Type B pancreatic cell (in vitro differentiated cells): ENCODE measurements around the gene AKR1C4. TPM values are rescaled to one million over a fixed set of nuclear protein-coding genes. Genes with fewer than 3 reads are reported as not detected.
"Not testable (repeated sequence)": the region's sequence is repeated elsewhere in the genome, so short reads cannot be mapped to it uniquely, and the experiment has no call there.

Experiments used
- DNase-seq: peaks from one replicate; pipeline ENCODE4 v3.0.0; 2021; ENCODE audit warnings: mixed read lengths; ENCODE audit not compliant: unreplicated experiment; ENCODE audit errors: extremely low spot score
- H3K27ac Mint-ChIP-seq: 2 replicates; pipeline ENCODE4 v1.8.0; 2021; ENCODE audit warnings: mild to moderate bottlenecking, mixed read lengths
- H3K27me3 Mint-ChIP-seq: 2 replicates; pipeline ENCODE4 v1.8.0; 2021; ENCODE audit warnings: mixed read lengths
- H3K36me3 Mint-ChIP-seq: 2 replicates; pipeline ENCODE4 v1.8.0; 2021; ENCODE audit warnings: mixed read lengths
- H3K4me1 Mint-ChIP-seq: one replicate; pipeline ENCODE4 v1.8.0; 2021; ENCODE audit warnings: mixed read lengths; ENCODE audit not compliant: unreplicated experiment
- H3K4me3 Mint-ChIP-seq: 2 replicates; pipeline ENCODE4 v1.8.0; 2021; ENCODE audit warnings: mild to moderate bottlenecking, mixed read lengths
- H3K9me3 Mint-ChIP-seq: 2 replicates; pipeline ENCODE4 v1.8.0; 2021; ENCODE audit warnings: mixed read lengths
- CTCF ChIP-seq: fragments of 200-600 bp; sonication (generic); conservative IDR thresholded peaks from 2 replicates; pipeline ENCODE4 v1.5.0; 2021; ENCODE audit warnings: antibody characterized with exemption, mild to moderate bottlenecking
- total RNA-seq: library from RNA; stranded (reverse); gene quantifications from 2 replicates; pipeline ENCODE4 v1.2.1, GENCODE V29; 2021; ENCODE audit warnings: low replicate concordance

The AKR1C4 gene
- total RNA-seq, 1 donor from 2014 or later, result 0.34 TPM

GRCh38 chr10:5206799-5207198 lies 10.2 kb downstream of the AKR1C4 start:
- no peak overlapping the region for H3K27ac Mint-ChIP-seq
- no peaks in the 10 kb centered on the region for H3K4me1 Mint-ChIP-seq
- TF ChIP-seq CTCF, result no peak
- H3K36me3 Mint-ChIP-seq, result no peaks in the 10 kb centered on the region
- no peak for DNase-seq
- peaks cover 2% of the 10 kb centered on the region for H3K27me3 Mint-ChIP-seq
- no peak overlapping the region for H3K4me3 Mint-ChIP-seq
- peaks cover 6% of the 10 kb centered on the region for H3K9me3 Mint-ChIP-seq

GRCh38 chr10:5209776-5210175 lies 13.1 kb downstream of the AKR1C4 start:
- H3K4me1 Mint-ChIP-seq, H3K4me3 Mint-ChIP-seq, H3K27ac Mint-ChIP-seq, H3K27me3 Mint-ChIP-seq, H3K36me3 Mint-ChIP-seq, H3K9me3 Mint-ChIP-seq, DNase-seq: not testable (repeated sequence)

- not testable (repeated sequence) for H3K4me1 Mint-ChIP-seq, DNase-seq, H3K27me3 Mint-ChIP-seq, H3K27ac Mint-ChIP-seq, H3K36me3 Mint-ChIP-seq, H3K9me3 Mint-ChIP-seq, H3K4me3 Mint-ChIP-seq
Measured at GRCh38 chr10:5210261-5210660, 13.6 kb downstream of the AKR1C4 start.

DNA sequence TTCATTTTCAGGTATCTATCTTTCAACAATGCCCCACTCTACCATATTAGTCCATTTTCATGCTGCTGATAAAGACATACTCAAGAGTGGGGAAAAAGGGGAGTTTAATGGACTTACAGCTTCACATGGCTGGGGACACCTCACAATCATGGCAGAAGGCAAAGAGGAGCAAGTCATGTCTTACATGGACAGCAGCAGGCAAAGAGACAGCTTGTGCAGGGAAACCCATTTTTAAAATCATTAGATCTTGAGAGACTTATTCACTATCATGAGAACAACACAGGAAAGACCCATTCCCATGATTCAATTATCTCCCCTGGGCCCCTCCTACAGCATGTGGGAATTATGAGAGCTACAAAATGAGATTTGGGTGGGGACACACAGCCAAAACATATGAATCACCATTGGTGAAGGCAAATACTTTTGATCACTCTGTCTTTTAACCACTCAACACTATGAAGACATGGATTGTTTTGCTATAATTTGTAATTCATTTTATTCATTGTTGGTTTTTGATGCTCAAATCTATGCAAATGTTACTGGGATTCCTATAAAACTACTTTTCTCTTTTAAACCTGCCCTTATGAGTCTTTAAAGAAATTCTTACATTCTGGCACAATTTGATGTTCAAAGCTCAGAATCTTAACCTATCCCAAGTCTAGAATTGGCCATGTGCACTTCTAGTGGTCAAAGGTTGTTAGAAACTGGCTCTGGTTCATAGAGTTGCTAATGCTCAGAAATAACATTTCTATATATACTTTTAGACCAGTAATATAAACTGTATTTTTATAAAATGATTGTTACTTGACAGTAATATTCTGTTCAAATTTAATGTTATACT lies 15.3 kb downstream of the AKR1C4 start:
- TF ChIP-seq CTCF, result no peak
- no peak overlapping the region for H3K27ac Mint-ChIP-seq
- no peaks in the 10 kb centered on the region for H3K27me3 Mint-ChIP-seq
- no peaks in the 10 kb centered on the region for H3K36me3 Mint-ChIP-seq
- no peaks in the 10 kb centered on the region for H3K4me1 Mint-ChIP-seq
- no peak for DNase-seq
- no peak overlapping the region for H3K4me3 Mint-ChIP-seq
- H3K9me3 Mint-ChIP-seq, result peaks cover 6% of the 10 kb centered on the region

GRCh38 chr10:5216801-5217200 lies 20.2 kb downstream of the AKR1C4 start:
- H3K27me3 Mint-ChIP-seq, result no peaks in the 10 kb centered on the region
- TF ChIP-seq CTCF, result no peak
- no peak overlapping the region for H3K4me3 Mint-ChIP-seq
- no peaks in the 10 kb centered on the region for H3K4me1 Mint-ChIP-seq
- DNase-seq, result no peak
- no peaks in the 10 kb centered on the region for H3K36me3 Mint-ChIP-seq
- H3K27ac Mint-ChIP-seq, result no peak overlapping the region
- H3K9me3 Mint-ChIP-seq, result peaks cover under 1% of the 10 kb centered on the region

DNA sequence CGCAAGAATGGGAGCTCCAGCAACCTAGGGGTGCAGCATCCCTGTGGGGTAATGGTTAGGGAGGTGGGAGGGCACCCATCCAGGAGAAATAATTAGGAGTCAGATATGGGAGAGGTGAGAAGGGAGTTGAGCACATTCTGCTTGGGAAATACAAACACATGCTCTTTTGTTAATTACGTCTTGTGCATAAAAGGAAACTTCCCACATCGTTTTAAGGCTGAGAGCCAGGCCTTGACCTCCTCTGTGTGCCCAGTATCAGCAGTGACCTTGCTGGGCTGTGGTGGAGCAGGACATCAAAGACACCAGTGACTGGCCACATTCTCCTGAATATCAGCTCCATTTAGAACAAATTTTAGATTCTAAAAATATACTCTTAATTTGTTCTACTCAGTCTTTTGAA lies 22.6 kb downstream of the AKR1C4 start:
- H3K4me3 Mint-ChIP-seq, result no peak overlapping the region
- DNase-seq, result no peak
- TF ChIP-seq CTCF, result no peak

GRCh38 chr10:5222942-5223341 lies 26.3 kb downstream of the AKR1C4 start:
- H3K27ac Mint-ChIP-seq, DNase-seq, H3K36me3 Mint-ChIP-seq, H3K9me3 Mint-ChIP-seq, H3K4me3 Mint-ChIP-seq, H3K27me3 Mint-ChIP-seq, H3K4me1 Mint-ChIP-seq: not testable (repeated sequence)

More for the DNA sequence above, 22.6 kb downstream of the AKR1C4 start:
- Mint-ChIP-seq H3K4me1 (no peaks in the 10 kb centered on the region), H3K9me3 (no peaks in the 10 kb centered on the region), H3K27me3 (no peaks in the 10 kb centered on the region), H3K36me3 (no peaks in the 10 kb centered on the region), H3K27ac (no peak overlapping the region)
